Lung (tissue), 16 donors: Measurements from ENCODE around the gene INKA1. TPM values are rescaled to one million over a fixed set of nuclear protein-coding genes. Genes with fewer than 3 reads are reported as not detected.

Experiments
- ATAC-seq: fragments of 200-7000 bp; cut with Tn5 transposase; one replicate; pipeline ENCODE4 v1.9.1; 2020; ENCODE audit warnings: moderate number of reproducible peaks; ENCODE audit not compliant: insufficient read depth, low FRiP score
- DNase-seq, 3 donors: peaks; one replicate each; pipeline ENCODE4 v3.0.0-alpha.2; 2013 to 2017
- H3K27ac ChIP-seq, 2 donors: one replicate each; pipeline ENCODE4 v1.5.1; 2013; ENCODE audit warnings: mild to moderate bottlenecking in 2 of 2, moderate library complexity in 2 of 2, control low read depth in 1 of 2, inconsistent platforms in 1 of 2, low read depth in 1 of 2, low read length in 1 of 2
- H3K27me3 ChIP-seq, 3 donors: one replicate each; pipeline ENCODE4 v1.5.1; 2013; ENCODE audit warnings: low read length in 2 of 3; ENCODE audit not compliant: control insufficient read depth in 3 of 3, insufficient read depth in 3 of 3
- H3K36me3 ChIP-seq, 4 donors: one replicate each; pipeline ENCODE4 v1.5.1; 2013; ENCODE audit warnings: low read length in 4 of 4, mild to moderate bottlenecking in 1 of 4, moderate library complexity in 1 of 4; ENCODE audit not compliant: control insufficient read depth in 4 of 4, insufficient read depth in 4 of 4
- H3K4me1 ChIP-seq, 5 donors: one replicate each; pipeline ENCODE4 v1.5.1; 2013; ENCODE audit warnings: low read length in 5 of 5, mild to moderate bottlenecking in 2 of 5, moderate library complexity in 1 of 5; ENCODE audit not compliant: control insufficient read depth in 5 of 5, insufficient read depth in 5 of 5
- H3K4me3 ChIP-seq: one replicate; pipeline ENCODE4 v1.5.1; 2013; ENCODE audit warnings: mild to moderate bottlenecking, control low read depth, moderate library complexity
- H3K9ac ChIP-seq, 2 donors: one replicate each; pipeline ENCODE4 v1.5.1; 2013; ENCODE audit warnings: low read length in 2 of 2, control low read depth in 1 of 2; ENCODE audit not compliant: insufficient read depth in 1 of 2
- H3K9me3 ChIP-seq, 4 donors: one replicate each; pipeline ENCODE4 v1.5.1; 2013; ENCODE audit warnings: low read length in 3 of 4, mild to moderate bottlenecking in 1 of 4, moderate library complexity in 1 of 4; ENCODE audit not compliant: control insufficient read depth in 4 of 4, insufficient read depth in 3 of 4
- WGBS, 2 donors: extraction: QIAGEN DNeasy Blood & Tissue Kit; methylation state at CpG; one replicate each; pipeline ENCODE4 v1.1.7; 2013; 5-methylcytosine and 5-hydroxymethylcytosine counted together
- long read RNA-seq, 5 donors: transcript quantifications; one replicate each; lab custom pipeline, GENCODE V29; 2026
- polyA plus RNA-seq, 2 donors: library from polyadenylated mRNA; stranded (reverse); fragments of 200-250 nt; gene quantifications; one replicate each; pipeline ENCODE4 v1.2.1, GENCODE V29; 2013
- total RNA-seq, 2 donors: library from RNA; depleted of rRNA in 1 of 2; stranded (reverse); fragments of >200 nt in 1 of 2; gene quantifications; one replicate each; pipeline ENCODE4 v1.2.1, GENCODE V29; 2014 to 2021
- TF ChIP-seq, protein P1 (sequence below): IDR thresholded peaks from 2 replicates; pipeline ENCODE4 v1.5.1; 2012; ENCODE audit warnings: mild to moderate bottlenecking; ENCODE audit errors: control extremely low read depth, extremely low read depth
- donor health status: control.
- donor health status: control.
- donor health status: Bipolar disorder and iron deficiency.
- donor health status: healthy.
- donor health status: DM: yes; HTN: yes; CAD: no.

INKA1 gene
- total RNA-seq, result 1 to 10 TPM; 6.1 to 7.1 TPM
- 10 to 100 TPM in 1 of 2 donors, 1 to 10 TPM in 1; 6.8 to 10.8 TPM for polyA plus RNA-seq
- long read RNA-seq, donor 1, transcript INKA1-201 (2 exons, 1,040 nt), result major isoform, 15 of 22 reads
- long read RNA-seq, donor 1, partial matches to known transcripts, result 7 of 22 reads
- long read RNA-seq, donor 1, other reads (novel, unspliced or antisense), result 0 of 22 reads
- long read RNA-seq, donor 2, transcript INKA1-201 (2 exons, 1,040 nt), result major isoform, 7 of 7 reads
- long read RNA-seq, donor 2, partial matches to known transcripts, result 0 of 7 reads
- long read RNA-seq, donor 2, other reads (novel, unspliced or antisense), result 0 of 7 reads
- long read RNA-seq, donor 3, transcript INKA1-201 (2 exons, 1,040 nt), result major isoform, 11 of 11 reads
- long read RNA-seq, donor 3, partial matches to known transcripts, result 0 of 11 reads
- long read RNA-seq, donor 3, other reads (novel, unspliced or antisense), result 0 of 11 reads
- long read RNA-seq, donor 4, transcript INKA1-201 (2 exons, 1,040 nt), result major isoform, 9 of 9 reads
- long read RNA-seq, donor 4, partial matches to known transcripts, result 0 of 9 reads
- long read RNA-seq, donor 4, other reads (novel, unspliced or antisense), result 0 of 9 reads
- long read RNA-seq, donor 5, transcript INKA1-201 (2 exons, 1,040 nt), result major isoform, 25 of 25 reads
- long read RNA-seq, donor 5, partial matches to known transcripts, result 0 of 25 reads
- long read RNA-seq, donor 5, other reads (novel, unspliced or antisense), result 0 of 25 reads

DNA sequence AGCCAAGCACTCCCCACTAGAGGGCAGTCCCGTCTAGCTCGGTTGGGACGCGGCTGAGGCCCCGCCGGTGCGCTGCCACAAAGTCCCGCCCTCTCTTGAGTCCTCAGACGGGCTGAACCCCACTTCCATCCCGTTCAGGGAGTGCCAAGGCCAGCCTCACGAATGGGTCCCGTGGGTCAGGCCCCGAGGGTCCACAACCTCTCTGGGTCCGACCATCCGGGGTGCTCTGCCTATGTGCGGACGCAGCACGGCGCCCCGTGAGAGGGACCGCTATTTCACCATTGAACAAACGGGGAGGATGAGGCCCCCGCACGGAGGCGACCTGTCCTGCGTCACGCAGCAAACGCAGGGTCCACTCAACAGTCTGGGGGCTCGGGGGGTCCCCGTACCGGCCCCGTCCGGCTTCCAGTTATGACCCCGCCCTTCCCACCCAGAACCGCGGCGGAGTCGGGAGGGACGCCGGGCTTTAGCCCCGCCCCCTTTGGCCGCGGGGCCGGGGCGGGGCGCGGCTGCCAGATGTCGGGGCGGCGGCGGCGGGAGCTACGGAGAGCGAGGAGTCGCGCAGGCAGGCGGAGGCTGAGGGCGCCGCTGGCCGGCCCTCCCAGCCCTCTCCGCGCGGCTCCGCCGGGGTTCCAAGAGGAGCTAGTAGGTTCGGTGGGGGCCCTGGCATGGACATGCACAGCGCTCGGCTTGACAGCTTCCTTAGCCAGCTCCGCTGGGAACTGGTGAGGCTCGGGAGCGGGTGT, at the start of gene INKA1:
Gene INKA1 (plus strand): TSS at position 543 of the 746 bp plus-strand sequence. CDS start 132 bp downstream, at position 675.
- peak; percentile 90 to 93 (median 92) for DNase-seq
- Histone ChIP-seq H3K27me3 (no peaks in the 10 kb centered on the region), H3K4me3 (peak within 1 kb of the TSS; percentile 67), H3K27ac (peak within 1 kb of the TSS; percentile 85 to 94), H3K36me3 (peaks cover 0 to 14% (median 0%) of the 10 kb centered on the region in 4 donors), H3K9ac (peak within 1 kb of the TSS in 1 of 2 donors; percentile 56), H3K4me1 (peaks cover 19 to 41% (median 29%) of the 10 kb centered on the region in 5 donors), H3K9me3 (no peaks in the 10 kb centered on the region)
- WGBS, 2 donors, result 0 to 1% methylated on average over 67 to 71 of the region's 71 CpGs
- TF ChIP-seq, protein P1, sequence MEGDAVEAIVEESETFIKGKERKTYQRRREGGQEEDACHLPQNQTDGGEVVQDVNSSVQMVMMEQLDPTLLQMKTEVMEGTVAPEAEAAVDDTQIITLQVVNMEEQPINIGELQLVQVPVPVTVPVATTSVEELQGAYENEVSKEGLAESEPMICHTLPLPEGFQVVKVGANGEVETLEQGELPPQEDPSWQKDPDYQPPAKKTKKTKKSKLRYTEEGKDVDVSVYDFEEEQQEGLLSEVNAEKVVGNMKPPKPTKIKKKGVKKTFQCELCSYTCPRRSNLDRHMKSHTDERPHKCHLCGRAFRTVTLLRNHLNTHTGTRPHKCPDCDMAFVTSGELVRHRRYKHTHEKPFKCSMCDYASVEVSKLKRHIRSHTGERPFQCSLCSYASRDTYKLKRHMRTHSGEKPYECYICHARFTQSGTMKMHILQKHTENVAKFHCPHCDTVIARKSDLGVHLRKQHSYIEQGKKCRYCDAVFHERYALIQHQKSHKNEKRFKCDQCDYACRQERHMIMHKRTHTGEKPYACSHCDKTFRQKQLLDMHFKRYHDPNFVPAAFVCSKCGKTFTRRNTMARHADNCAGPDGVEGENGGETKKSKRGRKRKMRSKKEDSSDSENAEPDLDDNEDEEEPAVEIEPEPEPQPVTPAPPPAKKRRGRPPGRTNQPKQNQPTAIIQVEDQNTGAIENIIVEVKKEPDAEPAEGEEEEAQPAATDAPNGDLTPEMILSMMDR, result peak; percentile 90
- ATAC-seq, result peak; percentile 90

DNA sequence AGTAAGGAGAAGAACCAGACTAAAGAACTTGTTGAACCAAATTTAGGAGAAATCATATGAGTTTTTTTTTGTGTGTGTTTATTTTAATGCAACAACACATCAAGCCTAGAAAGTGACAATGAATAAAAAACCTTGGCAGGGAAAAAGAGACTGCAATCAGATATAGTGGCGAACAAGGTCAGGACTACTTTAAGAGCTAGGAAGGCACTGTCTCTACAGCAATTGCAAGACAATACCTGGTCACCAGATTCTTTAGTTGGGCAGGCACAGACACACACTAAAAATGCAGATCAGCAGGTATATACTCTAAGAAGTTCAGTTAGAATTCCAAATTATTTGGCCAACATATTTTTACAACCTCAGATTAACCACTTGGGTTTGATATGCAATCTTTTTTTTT, 48.5 kb upstream of the INKA1 start:
- no peaks in the 10 kb centered on the region for H3K9me3 ChIP-seq
- WGBS, 2 donors, result 96 to 97% methylated on average over 1 of the region's 1 CpG
- no peak overlapping the region for H3K9ac ChIP-seq
- H3K4me3 ChIP-seq, result no peak overlapping the region
- ATAC-seq, result no peak
- DNase-seq, result no peak
- no peaks in the 10 kb centered on the region for H3K27me3 ChIP-seq
- TF ChIP-seq, protein P1, result no peak
- H3K4me1 ChIP-seq, result peaks cover 0 to 7% (median 2%) of the 10 kb centered on the region in 5 donors
- peaks cover 0 to 4% (median 0%) of the 10 kb centered on the region in 4 donors for H3K36me3 ChIP-seq
- H3K27ac ChIP-seq, result no peak overlapping the region

DNA sequence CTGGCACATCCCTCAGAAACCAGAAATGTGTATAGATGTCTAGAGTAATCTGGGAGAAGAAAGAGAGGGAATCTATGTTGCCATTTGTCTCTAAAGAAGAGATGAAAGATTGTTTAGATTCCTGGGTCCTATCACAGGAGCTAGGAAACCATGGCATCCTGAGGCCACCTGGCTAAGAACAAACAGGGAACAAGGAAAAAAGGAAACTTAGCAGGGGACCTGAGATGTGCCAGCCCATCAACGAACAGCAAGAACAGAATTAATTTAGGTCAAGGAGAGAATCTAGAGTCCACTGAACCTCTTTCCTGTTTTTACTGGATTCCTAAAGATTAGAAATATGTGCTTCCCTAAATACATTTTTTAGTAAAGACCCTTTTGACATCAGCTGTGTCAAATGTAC, 47.0 kb upstream of the INKA1 start:
- Histone ChIP-seq H3K9ac (no peak overlapping the region), H3K4me3 (no peak overlapping the region), H3K36me3 (no peaks in the 10 kb centered on the region), H3K27ac (no peak overlapping the region), H3K27me3 (no peaks in the 10 kb centered on the region), H3K4me1 (peaks cover 0 to 6% (median 2%) of the 10 kb centered on the region in 5 donors), H3K9me3 (no peaks in the 10 kb centered on the region)
- TF ChIP-seq, protein P1, result no peak
- ATAC-seq, result no peak
- DNase-seq, result no peak
- WGBS, 2 donors, result 46 to 88% methylated on average over 1 of the region's 1 CpG
